ENCODE results near the gene TDRD1. TPM values are rescaled to one million over a fixed set of nuclear protein-coding genes. Genes with fewer than 3 reads are reported as not detected.

Gene TDRD1
- total RNA-seq, 1 donor from 2014 or later, result 0.53 TPM

DNA sequence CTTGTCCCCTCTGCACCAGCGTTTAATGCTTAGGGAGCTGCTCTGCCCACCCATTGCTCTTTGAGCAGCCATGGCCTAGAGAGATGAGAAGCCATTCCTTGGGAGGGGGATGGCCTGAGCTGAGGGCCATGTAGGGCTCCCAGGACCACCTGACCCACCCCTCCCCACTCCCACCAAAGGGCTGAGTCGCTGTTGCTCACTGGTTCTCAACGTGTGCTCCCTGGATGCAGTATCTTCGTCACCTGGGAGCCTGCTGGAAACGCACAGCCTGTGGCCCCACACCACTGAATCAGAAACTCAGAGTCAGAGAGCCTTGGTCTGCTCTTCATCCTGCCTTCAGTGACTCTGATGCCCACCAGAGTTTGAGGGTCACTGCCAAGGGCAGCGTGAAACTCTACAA is 96.9 kb downstream of the TDRD1 start:
- Histone ChIP-seq H3K4me1 (peaks cover 0 to 9% of the 10 kb centered on the region in 2 donors), H3K4me3 (no peak overlapping the region), H3K27me3 (no peaks in the 10 kb centered on the region), H3K9me3 (no peaks in the 10 kb centered on the region), H3K36me3 (no peaks in the 10 kb centered on the region), H3K27ac (no peak overlapping the region)
- intact Hi-C loops (cut with DNase I), result no loop called here
- DNase-seq (ENCODE audit: low spot score in 2 of 2), result no peak
- TF ChIP-seq, protein P1, sequence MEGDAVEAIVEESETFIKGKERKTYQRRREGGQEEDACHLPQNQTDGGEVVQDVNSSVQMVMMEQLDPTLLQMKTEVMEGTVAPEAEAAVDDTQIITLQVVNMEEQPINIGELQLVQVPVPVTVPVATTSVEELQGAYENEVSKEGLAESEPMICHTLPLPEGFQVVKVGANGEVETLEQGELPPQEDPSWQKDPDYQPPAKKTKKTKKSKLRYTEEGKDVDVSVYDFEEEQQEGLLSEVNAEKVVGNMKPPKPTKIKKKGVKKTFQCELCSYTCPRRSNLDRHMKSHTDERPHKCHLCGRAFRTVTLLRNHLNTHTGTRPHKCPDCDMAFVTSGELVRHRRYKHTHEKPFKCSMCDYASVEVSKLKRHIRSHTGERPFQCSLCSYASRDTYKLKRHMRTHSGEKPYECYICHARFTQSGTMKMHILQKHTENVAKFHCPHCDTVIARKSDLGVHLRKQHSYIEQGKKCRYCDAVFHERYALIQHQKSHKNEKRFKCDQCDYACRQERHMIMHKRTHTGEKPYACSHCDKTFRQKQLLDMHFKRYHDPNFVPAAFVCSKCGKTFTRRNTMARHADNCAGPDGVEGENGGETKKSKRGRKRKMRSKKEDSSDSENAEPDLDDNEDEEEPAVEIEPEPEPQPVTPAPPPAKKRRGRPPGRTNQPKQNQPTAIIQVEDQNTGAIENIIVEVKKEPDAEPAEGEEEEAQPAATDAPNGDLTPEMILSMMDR (IDR thresholded peaks at IDR 0.05), result no peak

- no peak overlapping the region for H3K4me3 ChIP-seq
- TF ChIP-seq, protein P1 (IDR thresholded peaks at IDR 0.05), result no peak
- DNase-seq (ENCODE audit: low spot score in 2 of 2), result no peak
- H3K4me1 ChIP-seq, result peaks cover 0 to 4% of the 10 kb centered on the region in 2 donors
- H3K9me3 ChIP-seq, result no peaks in the 10 kb centered on the region
- H3K27me3 ChIP-seq, result no peaks in the 10 kb centered on the region
- H3K36me3 ChIP-seq, result no peaks in the 10 kb centered on the region
- intact Hi-C loops (cut with DNase I), result no loop called here
- no peak overlapping the region for H3K27ac ChIP-seq
Observed at GRCh38 chr10:114276671-114277070, 97.5 kb downstream of the TDRD1 start.

DNA sequence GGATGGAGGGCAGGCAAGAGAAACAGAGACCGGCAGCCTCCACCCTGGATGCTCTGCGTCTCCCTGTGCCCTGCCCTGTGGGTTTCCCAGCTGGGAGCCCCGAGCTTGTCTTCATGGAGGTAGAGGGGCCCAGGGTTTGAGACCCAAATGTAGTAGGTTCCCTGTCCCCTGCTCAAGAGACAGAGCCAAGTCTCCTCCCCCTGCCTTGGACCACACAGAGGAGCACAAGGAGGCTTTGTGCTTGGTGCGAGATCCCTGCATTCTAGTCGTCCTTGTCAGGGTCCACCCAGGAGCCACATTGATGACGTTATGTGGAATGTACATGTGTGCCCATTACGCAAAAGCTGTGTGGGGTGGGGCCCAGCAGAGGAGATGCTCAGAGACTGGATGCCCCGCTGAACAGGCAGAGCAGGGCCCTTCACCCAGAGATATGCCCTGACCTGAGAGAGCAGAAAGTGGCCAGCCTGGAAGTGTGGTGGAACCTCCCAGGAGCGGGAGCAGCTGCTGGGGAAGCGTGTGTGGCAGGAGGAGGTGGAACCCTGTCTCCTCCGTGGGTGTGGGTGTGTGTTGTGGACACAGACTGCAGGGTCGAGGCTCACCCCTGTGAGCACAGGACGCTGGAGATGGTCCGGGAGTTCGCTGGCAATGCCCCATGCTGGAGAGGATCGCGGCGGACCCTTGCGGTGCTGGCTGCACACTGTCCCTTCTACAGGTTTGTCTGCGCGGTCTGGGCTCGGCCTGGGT is 99.2 kb downstream of the TDRD1 start:
- Histone ChIP-seq H3K27ac (no peak overlapping the region), H3K27me3 (no peaks in the 10 kb centered on the region), H3K4me1 (no peaks in the 10 kb centered on the region), H3K9me3 (no peaks in the 10 kb centered on the region), H3K36me3 (no peaks in the 10 kb centered on the region), H3K4me3 (no peak overlapping the region)
- intact Hi-C loops (cut with DNase I), result no loop called here
- peak in 1 of 2 donors; percentile 56 for DNase-seq (ENCODE audit: low spot score in 2 of 2)
- TF ChIP-seq, protein P1 (IDR thresholded peaks at IDR 0.05), result no peak

DNA sequence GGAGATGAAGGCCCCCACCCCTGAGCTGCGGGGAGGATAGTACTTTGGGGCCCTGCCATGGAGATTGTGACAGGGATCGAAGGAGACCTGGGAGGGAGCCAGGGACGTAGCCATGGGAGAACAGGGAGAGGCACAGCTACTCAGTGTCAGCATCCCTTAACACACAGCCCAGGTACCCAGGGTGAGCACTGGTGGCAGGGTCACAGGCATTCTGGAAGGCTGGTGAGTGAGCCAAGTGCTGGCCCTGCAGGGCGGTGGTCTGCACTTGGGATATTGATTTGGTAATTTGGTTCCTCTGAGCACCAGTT is 99.7 kb downstream of the TDRD1 start:
- H3K27me3 ChIP-seq, result no peaks in the 10 kb centered on the region
- H3K4me1 ChIP-seq, result no peaks in the 10 kb centered on the region
- TF ChIP-seq, protein P1 (IDR thresholded peaks at IDR 0.05), result no peak
- no peak overlapping the region for H3K27ac ChIP-seq
- no peaks in the 10 kb centered on the region for H3K9me3 ChIP-seq
- peak in 1 of 2 donors; percentile 54 for DNase-seq (ENCODE audit: low spot score in 2 of 2)
- H3K36me3 ChIP-seq, result no peaks in the 10 kb centered on the region
- H3K4me3 ChIP-seq, result no peak overlapping the region
- intact Hi-C loops (cut with DNase I), result no loop called here

DNA sequence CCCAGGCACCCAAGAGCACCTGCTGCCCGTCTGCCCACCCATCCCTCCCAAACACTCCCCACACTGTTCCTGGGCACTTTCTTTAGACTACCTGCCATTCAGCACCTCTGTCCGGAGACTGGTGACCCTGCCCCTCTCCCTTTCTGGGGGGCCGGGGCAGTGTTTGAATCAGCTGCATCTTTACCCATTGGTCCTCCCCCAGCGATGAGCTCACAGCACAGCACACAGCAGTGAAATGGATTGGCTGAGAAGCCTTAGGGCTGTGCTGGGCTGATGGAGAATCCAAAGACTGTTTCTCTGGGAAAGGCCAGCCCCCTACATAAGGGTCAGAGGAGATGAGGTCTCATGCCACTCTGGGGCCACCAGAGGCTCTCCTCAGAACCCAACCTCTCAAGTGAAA is 100.1 kb downstream of the TDRD1 start:
- no peaks in the 10 kb centered on the region for H3K27me3 ChIP-seq
- TF ChIP-seq, protein P1 (IDR thresholded peaks at IDR 0.05), result no peak
- no peak overlapping the region for H3K27ac ChIP-seq
- H3K4me1 ChIP-seq, result no peaks in the 10 kb centered on the region
- no peaks in the 10 kb centered on the region for H3K9me3 ChIP-seq
- peak in 1 of 2 donors; percentile 45 for DNase-seq (ENCODE audit: low spot score in 2 of 2)
- H3K36me3 ChIP-seq, result no peaks in the 10 kb centered on the region
- H3K4me3 ChIP-seq, result no peak overlapping the region
- intact Hi-C loops (cut with DNase I), result no loop called here
